IMR-90 (cell line): ENCODE measurements around the gene BMPER. TPM values are rescaled to one million over a fixed set of nuclear protein-coding genes. Genes with fewer than 3 reads are reported as not detected.

Experiments used
- ATAC-seq: fragments of 200-7000 bp; cut with Tn5 transposase; 2 replicates; pipeline ENCODE4 v1.9.1; 2020; ENCODE audit warnings: low read depth, mild to moderate bottlenecking, moderate library complexity
- BruUV-seq: library from RNA; stranded (reverse); fragments of 400-500 nt; replicated peaks from 2 replicates; lab custom pipeline; 2021; lab: Mats Ljungman, UMichigan
- CTCF ChIA-PET: fragments of 300-600 bp; formaldehyde crosslinking; extraction: SDS; loops from one replicate; lab custom pipeline; 2021; ENCODE audit warnings: antibody characterized with exemption; lab: Yijun Ruan, JAX
- POLR2A ChIA-PET: fragments of 300-600 bp; sonication (Branson Sonifier 250); formaldehyde crosslinking; loops from one replicate; lab custom pipeline; 2022; ENCODE audit warnings: antibody characterized with exemption; ENCODE audit not compliant: unreplicated experiment; lab: Charles Lee
- DNase-seq: peaks from one replicate; pipeline ENCODE4 v3.0.0; 2013
- H2AFZ ChIP-seq: replicated peaks from 2 replicates; pipeline ENCODE3; 2013; ENCODE audit warnings: low read length, mild to moderate bottlenecking; ENCODE audit not compliant: poor library complexity
- H2AK5ac ChIP-seq: 2 replicates; pipeline ENCODE4 v1.6.1; 2013; ENCODE audit warnings: low read depth, low read length, inconsistent platforms
- H2AK9ac ChIP-seq: replicated peaks from 2 replicates; pipeline ENCODE3; 2013; ENCODE audit warnings: mild to moderate bottlenecking, low read depth, low read length, moderate library complexity; ENCODE audit not compliant: poor library complexity
- H2BK120ac ChIP-seq: 2 replicates; pipeline ENCODE4 v1.6.1; 2013; ENCODE audit warnings: low read depth, low read length, inconsistent platforms
- H2BK15ac ChIP-seq: 3 replicates; pipeline ENCODE4 v1.6.1; 2013; ENCODE audit warnings: low read depth, low read length, inconsistent platforms
- H2BK20ac ChIP-seq: 2 replicates; pipeline ENCODE4 v1.6.1; 2013; ENCODE audit warnings: low read depth, mild to moderate bottlenecking, inconsistent platforms, low read length, moderate library complexity
- H2BK5ac ChIP-seq: 2 replicates; pipeline ENCODE4 v1.6.1; 2013; ENCODE audit warnings: mild to moderate bottlenecking, low read depth, low read length, inconsistent platforms; ENCODE audit not compliant: poor library complexity, severe bottlenecking
- H3K14ac ChIP-seq: replicated peaks from 2 replicates; pipeline ENCODE4 v1.6.1; 2013; ENCODE audit warnings: low read depth, low read length, inconsistent platforms
- H3K18ac ChIP-seq: 2 replicates; pipeline ENCODE4 v1.6.1; 2013; ENCODE audit warnings: low read depth, low read length, control low read depth
- H3K23ac ChIP-seq: 2 replicates; pipeline ENCODE4 v1.6.1; 2013; ENCODE audit warnings: low read depth, low read length, inconsistent platforms
- H3K27ac ChIP-seq: 2 replicates; pipeline ENCODE4 v1.5.1; 2013; ENCODE audit warnings: mild to moderate bottlenecking, control low read depth, low read length; ENCODE audit not compliant: insufficient read depth
- H3K27me3 ChIP-seq: 2 replicates; pipeline ENCODE4 v1.6.1; 2013; ENCODE audit warnings: low read length; ENCODE audit not compliant: control insufficient read depth, insufficient read depth
- H3K36me3 ChIP-seq: 2 replicates; pipeline ENCODE4 v1.6.1; 2013; ENCODE audit warnings: low read length, mixed read lengths; ENCODE audit not compliant: control insufficient read depth, insufficient read depth
- H3K4ac ChIP-seq: 2 replicates; pipeline ENCODE4 v1.6.1; 2013; ENCODE audit warnings: low read depth, low read length, inconsistent platforms
- H3K4me1 ChIP-seq: 2 replicates; pipeline ENCODE4 v1.6.1; 2013; ENCODE audit warnings: low read length, mixed read lengths; ENCODE audit not compliant: control insufficient read depth, insufficient read depth
- H3K4me2 ChIP-seq: 2 replicates; pipeline ENCODE4 v1.6.1; 2013; ENCODE audit warnings: low read depth, mild to moderate bottlenecking, control low read depth, low read length, moderate library complexity
- H3K4me3 ChIP-seq: 2 replicates; pipeline ENCODE4 v1.5.1; 2013; ENCODE audit warnings: low read depth, mild to moderate bottlenecking, control low read depth, low read length, moderate library complexity; ENCODE audit not compliant: insufficient read depth
- H3K56ac ChIP-seq: 2 replicates; pipeline ENCODE4 v1.6.1; 2013; ENCODE audit warnings: low read length, inconsistent platforms; ENCODE audit not compliant: insufficient read depth; ENCODE audit errors: extremely low read depth
- H3K79me1 ChIP-seq, 2 experiments: 2 replicates each; pipeline ENCODE4 v1.6.1; 2013; ENCODE audit warnings: low read length in 2 of 2, inconsistent platforms in 1 of 2, low read depth in 1 of 2
- H3K9ac ChIP-seq: 2 replicates; pipeline ENCODE4 v1.6.1; 2013; ENCODE audit warnings: low read depth, low read length, control low read depth
- H3K9me1 ChIP-seq: 2 replicates; pipeline ENCODE4 v1.6.1; 2013; ENCODE audit warnings: low read length, inconsistent platforms; ENCODE audit not compliant: insufficient read depth
- H3K9me3 ChIP-seq: 2 replicates; pipeline ENCODE4 v1.6.1; 2013; ENCODE audit warnings: low read length; ENCODE audit not compliant: control insufficient read depth, insufficient read depth
- H4K20me1 ChIP-seq: 2 replicates; pipeline ENCODE4 v1.6.1; 2013; ENCODE audit warnings: low read length, inconsistent platforms; ENCODE audit not compliant: insufficient read depth
- H4K5ac ChIP-seq: 2 replicates; pipeline ENCODE4 v1.6.1; 2013; ENCODE audit warnings: mild to moderate bottlenecking, low read depth, low read length, control low read depth
- H4K8ac ChIP-seq, 2 experiments: 2 replicates each; pipeline ENCODE4 v1.6.1; 2013; ENCODE audit warnings: low read depth in 2 of 2, low read length in 2 of 2, control low read depth in 1 of 2, inconsistent platforms in 1 of 2
- H4K91ac ChIP-seq: 2 replicates; pipeline ENCODE4 v1.6.1; 2013; ENCODE audit warnings: low read depth, low read length, inconsistent platforms; ENCODE audit not compliant: insufficient read depth
- MAZ ChIP-seq: IDR thresholded peaks from 2 replicates; pipeline ENCODE4 v1.6.1; 2012; ENCODE audit warnings: low read depth, mild to moderate bottlenecking, low read length, improper control_type of control experiment, moderate library complexity, borderline replicate concordance
- WGBS, 2 experiments: methylation state at CpG; one replicate each; pipeline versions ENCODE4 v1.1.5 to v1.1.7; 2013; ENCODE audit warnings: missing lambda C conversion rate in 2 of 2; ENCODE audit not compliant: insufficient read length in 1 of 2; ENCODE audit errors: extremely low coverage in 2 of 2; 5-methylcytosine and 5-hydroxymethylcytosine counted together
- dilution Hi-C: fragments of 300-500 bp; cut with HindIII; formaldehyde crosslinking; loops from one replicate; pipeline ENCODE4 v1.14.3; 2018; ENCODE audit warnings: low sequenced_read_pairs; ENCODE audit not compliant: unreplicated experiment
- in situ Hi-C: fragments of 300-500 bp; cut with MboI; formaldehyde crosslinking; loops from 3 replicates; pipeline ENCODE4 v1.14.3; 2019; ENCODE audit warnings: low sequenced_read_pairs, inconsistent platforms, mixed read lengths
- intact Hi-C: fragments of 100-400 bp; cut with micrococcal nuclease; formaldehyde crosslinking; loops from 2 replicates; pipeline ENCODE4 v1.10.0; 2022
- polyA plus RNA-seq, 3 experiments: library from polyadenylated mRNA; depleted of rRNA; stranded (reverse); fragments of >200 nt; gene quantifications; 2 replicates each; pipeline ENCODE4 v1.2.3, GENCODE V29; 2012; ENCODE audit warnings: low replicate concordance in 1 of 3
- total RNA-seq: library from RNA; depleted of rRNA; stranded (reverse); fragments of >200 nt; gene quantifications from 2 replicates; pipeline ENCODE4 v1.2.3, GENCODE V29; 2012
- TF ChIP-seq, protein P1 (sequence below): fragments of 150-350 bp; IDR thresholded peaks from 2 replicates; pipeline ENCODE4 v1.6.1; 2017; ENCODE audit warnings: mild to moderate bottlenecking, antibody characterized with exemption, low read length, low read depth
- TF ChIP-seq, protein P2 (sequence below): fragments of 150-350 bp; IDR thresholded peaks from 2 replicates; pipeline ENCODE4 v1.6.1; 2016; ENCODE audit warnings: low read depth, mild to moderate bottlenecking, low read length, moderate library complexity, borderline replicate concordance

BMPER gene
- total and polyA plus RNA-seq, 2 of the 4 experiments (the other 2 are of a cell fraction), result 6.2 to 7.9 TPM

DNA sequence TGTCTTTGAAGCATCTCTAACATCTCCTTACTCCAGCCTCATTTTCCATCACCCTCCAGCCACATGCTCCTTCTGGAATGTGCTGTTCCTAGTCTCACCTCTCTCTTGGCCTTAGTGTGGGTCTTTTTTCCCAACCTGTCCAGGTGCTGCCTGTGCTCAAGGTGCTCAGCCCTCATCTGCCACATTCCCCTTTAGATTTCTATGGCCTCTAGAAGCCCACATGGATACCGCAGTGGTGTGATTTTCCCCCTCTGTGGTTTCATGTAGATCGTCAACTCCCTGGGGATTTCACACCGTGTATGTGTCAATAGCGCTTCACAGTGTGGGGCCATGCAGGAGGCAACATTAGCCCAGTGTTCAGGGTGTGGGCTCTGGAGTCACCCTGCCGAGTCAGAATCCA lies 32.5 kb downstream of the BMPER start:
- TF ChIP-seq, protein P1, sequence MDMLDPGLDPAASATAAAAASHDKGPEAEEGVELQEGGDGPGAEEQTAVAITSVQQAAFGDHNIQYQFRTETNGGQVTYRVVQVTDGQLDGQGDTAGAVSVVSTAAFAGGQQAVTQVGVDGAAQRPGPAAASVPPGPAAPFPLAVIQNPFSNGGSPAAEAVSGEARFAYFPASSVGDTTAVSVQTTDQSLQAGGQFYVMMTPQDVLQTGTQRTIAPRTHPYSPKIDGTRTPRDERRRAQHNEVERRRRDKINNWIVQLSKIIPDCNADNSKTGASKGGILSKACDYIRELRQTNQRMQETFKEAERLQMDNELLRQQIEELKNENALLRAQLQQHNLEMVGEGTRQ, result no peak
- TF ChIP-seq, protein P2, sequence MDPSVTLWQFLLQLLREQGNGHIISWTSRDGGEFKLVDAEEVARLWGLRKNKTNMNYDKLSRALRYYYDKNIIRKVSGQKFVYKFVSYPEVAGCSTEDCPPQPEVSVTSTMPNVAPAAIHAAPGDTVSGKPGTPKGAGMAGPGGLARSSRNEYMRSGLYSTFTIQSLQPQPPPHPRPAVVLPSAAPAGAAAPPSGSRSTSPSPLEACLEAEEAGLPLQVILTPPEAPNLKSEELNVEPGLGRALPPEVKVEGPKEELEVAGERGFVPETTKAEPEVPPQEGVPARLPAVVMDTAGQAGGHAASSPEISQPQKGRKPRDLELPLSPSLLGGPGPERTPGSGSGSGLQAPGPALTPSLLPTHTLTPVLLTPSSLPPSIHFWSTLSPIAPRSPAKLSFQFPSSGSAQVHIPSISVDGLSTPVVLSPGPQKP, result no peak
- TF ChIP-seq MAZ, result no peak
- ChIA-PET CTCF (no interaction called here), POLR2A (no interaction called here)
- in situ Hi-C loops, result loop anchor here (10.0 kb wide), 2 partner anchors 513 to 683 kb away; no protein-coding TSS in a partner anchor
- no peak overlapping the region for H2AK5ac ChIP-seq
- no peaks in the 10 kb centered on the region for H3K79me1 ChIP-seq
- no peak overlapping the region for H3K14ac ChIP-seq
- dilution Hi-C loops, result no loop called here
- no peak overlapping the region for H2AK9ac ChIP-seq
- H3K9me3 ChIP-seq, result no peaks in the 10 kb centered on the region
- H3K56ac ChIP-seq, result no peak overlapping the region
- WGBS, 2 experiments, result no CpG with 5 or more reads among the region's 5 CpGs
- H4K5ac ChIP-seq, result no peak overlapping the region
- peaks cover 14% of the 10 kb centered on the region for H3K4me1 ChIP-seq
- no peak overlapping the region for H2BK120ac ChIP-seq
- peaks cover 3% of the 10 kb centered on the region; the same call in 1 of the 2 replicates for H3K36me3 ChIP-seq
- no peak overlapping the region; the same call in 1 of the 2 replicates for H3K4ac ChIP-seq
- no peak overlapping the region for H3K9ac ChIP-seq
- H3K27ac ChIP-seq, result no peak overlapping the region
- intact Hi-C loops, result loop anchor here (10.0 kb wide), 1 partner anchor 227 kb away; no protein-coding TSS in a partner anchor
- H3K4me2 ChIP-seq, result no peak overlapping the region
- no TSS peak for BruUV-seq
- H3K27me3 ChIP-seq, result no peaks in the 10 kb centered on the region
- H3K18ac ChIP-seq, result no peak overlapping the region
- H3K23ac ChIP-seq, result no peak overlapping the region
- H2BK5ac ChIP-seq, result no peak overlapping the region
- H4K91ac ChIP-seq, result no peak overlapping the region; the same call in 1 of the 2 replicates
- H3K4me3 ChIP-seq, result no peak overlapping the region
- H3K9me1 ChIP-seq, result no peaks in the 10 kb centered on the region; the same call in 1 of the 2 replicates
- H2AFZ ChIP-seq, result no peak overlapping the region
- H4K20me1 ChIP-seq, result no peaks in the 10 kb centered on the region
- ATAC-seq (no peak), DNase-seq (no peak)
- no peak overlapping the region for H2BK15ac ChIP-seq
- no peak overlapping the region for H4K8ac ChIP-seq
- H2BK20ac ChIP-seq, result no peak overlapping the region
